Caco-2 (cell line): Measurements from ENCODE around the gene TDRKH. TPM values are rescaled to one million over a fixed set of nuclear protein-coding genes. Genes with fewer than 3 reads are reported as not detected.

Experiments
- BruUV-seq: library from RNA; stranded (reverse); fragments of 400-500 nt; replicated peaks from 2 replicates; lab custom pipeline; 2021; lab: Mats Ljungman, UMichigan
- CTCF ChIA-PET: fragments of 300-600 bp; sonication (Branson Sonifier 250); formaldehyde crosslinking; loops from one replicate; lab custom pipeline; 2022; ENCODE audit warnings: antibody characterized with exemption; lab: Charles Lee
- POLR2A ChIA-PET: fragments of 300-600 bp; sonication (Branson Sonifier 250); formaldehyde crosslinking; loops from one replicate; lab custom pipeline; 2022; ENCODE audit warnings: antibody characterized with exemption; lab: Charles Lee
- DNase-seq, 2 experiments: peaks; one replicate each; pipeline versions ENCODE4 v3.0.0 to v3.0.0-alpha.2; 2020 to 2022
- H3K27me3 ChIP-seq: replicated peaks from 2 replicates; pipeline ENCODE4 v1.6.0; 2011; ENCODE audit warnings: low read length; ENCODE audit not compliant: control insufficient read depth, insufficient read depth
- H3K36me3 ChIP-seq: 2 replicates; pipeline ENCODE4 v1.5.1; 2011; ENCODE audit warnings: low read length; ENCODE audit not compliant: control insufficient read depth, insufficient read depth
- H3K4me1 ChIP-seq: fragments of 250-450 bp; sonication (Bioruptor Pico); 2 replicates; pipeline ENCODE4 v1.5.1; 2020; ENCODE audit warnings: mild to moderate bottlenecking
- H3K4me3 ChIP-seq: 2 replicates; pipeline ENCODE4 v1.5.1; 2011; ENCODE audit warnings: low read depth, mild to moderate bottlenecking, control low read depth, low read length
- H3K9me3 ChIP-seq: fragments of 250-450 bp; sonication (Bioruptor Pico); 2 replicates; pipeline ENCODE4 v1.5.1; 2020; ENCODE audit warnings: mild to moderate bottlenecking, moderate library complexity
- H3K27ac Mint-ChIP-seq: one replicate; pipeline ENCODE4 v1.8.0; 2022; ENCODE audit warnings: mixed read lengths; ENCODE audit not compliant: unreplicated experiment
- H3K27me3 Mint-ChIP-seq: one replicate; pipeline ENCODE4 v1.8.0; 2022; ENCODE audit warnings: mixed read lengths; ENCODE audit not compliant: insufficient read depth, unreplicated experiment
- H3K36me3 Mint-ChIP-seq: one replicate; pipeline ENCODE4 v1.8.0; 2022; ENCODE audit warnings: mild to moderate bottlenecking, mixed read lengths; ENCODE audit not compliant: insufficient read depth, unreplicated experiment
- H3K4me1 Mint-ChIP-seq: one replicate; pipeline ENCODE4 v1.8.0; 2022; ENCODE audit warnings: low read depth, mixed read lengths; ENCODE audit not compliant: unreplicated experiment
- H3K4me3 Mint-ChIP-seq: one replicate; pipeline ENCODE4 v1.8.0; 2022; ENCODE audit warnings: mild to moderate bottlenecking, moderate library complexity, mixed read lengths; ENCODE audit not compliant: unreplicated experiment
- H3K9me3 Mint-ChIP-seq: one replicate; pipeline ENCODE4 v1.8.0; 2022; ENCODE audit warnings: mixed read lengths; ENCODE audit not compliant: unreplicated experiment
- intact Hi-C: fragments of 100-400 bp; cut with micrococcal nuclease; formaldehyde crosslinking; loops from one replicate; pipeline ENCODE4 v1.10.0; 2022; ENCODE audit not compliant: unreplicated experiment
- total RNA-seq: library from RNA; stranded (reverse); gene quantifications from 2 replicates; pipeline ENCODE4 v1.2.3, GENCODE V29; 2022
- TF ChIP-seq, protein P1 (sequence below), 2 experiments: fragments of 200-600 bp in 1 of 2; IDR thresholded peaks; 1 replicate in 1 of 2; 2 replicates in 1 of 2; pipeline versions ENCODE4 v1.5.1 to v1.8.0; 2011 to 2022; ENCODE audit warnings: antibody characterized with exemption in 1 of 2, control low read depth in 1 of 2, inconsistent platforms in 1 of 2, low read depth in 1 of 2, low read length in 1 of 2, mild to moderate bottlenecking in 1 of 2, moderate library complexity in 1 of 2; ENCODE audit not compliant: insufficient read depth in 1 of 2, severe bottlenecking in 1 of 2, unreplicated experiment in 1 of 2

The TDRKH gene
- total RNA-seq, 1 experiment from 2014 or later = 15.0 TPM

DNA sequence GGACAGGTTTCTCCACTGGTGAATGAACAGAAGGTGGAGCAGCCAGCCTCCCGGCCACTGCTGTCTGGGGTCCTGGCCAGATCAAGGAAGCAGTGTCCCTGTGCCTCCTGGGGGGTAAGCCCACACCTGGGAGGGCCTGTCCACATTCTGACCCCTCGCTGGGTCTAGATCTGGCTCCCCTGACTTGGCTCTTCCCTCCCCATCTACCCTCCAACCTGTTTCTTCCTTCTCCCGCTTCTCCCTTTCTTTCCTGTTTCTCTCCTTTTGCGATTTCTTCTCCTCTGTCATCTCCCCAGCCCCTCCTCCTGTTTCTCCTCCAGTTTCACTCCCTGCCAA is 40.9 kb upstream of the TDRKH start:
- H3K4me3 ChIP-seq = no peak overlapping the region
- Mint-ChIP-seq H3K9me3 (no peaks in the 10 kb centered on the region), H3K4me1 (peaks cover 19% of the 10 kb centered on the region)

DNA sequence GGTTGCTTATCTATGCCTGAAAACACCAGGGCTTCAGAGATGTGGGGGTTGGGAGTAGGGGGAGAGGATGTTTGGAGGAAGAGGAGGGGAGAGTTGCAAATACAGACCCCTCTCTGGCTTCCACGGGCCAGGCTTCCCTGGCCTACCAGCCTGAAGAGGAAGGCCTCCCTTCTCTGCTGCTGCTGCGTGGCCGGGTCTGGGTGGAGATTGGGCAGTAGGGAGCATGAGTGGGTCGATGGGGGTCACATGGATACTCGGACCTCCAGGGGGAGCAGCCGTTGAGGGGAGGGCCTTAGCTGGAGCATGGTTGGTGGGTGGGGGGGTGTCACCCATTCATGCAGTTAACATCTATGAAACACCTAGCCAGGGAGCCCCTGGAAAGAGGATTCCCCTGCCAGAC is 39.8 kb upstream of the TDRKH start:
- Mint-ChIP-seq H3K4me3 (no peak overlapping the region), H3K36me3 (peaks cover 4% of the 10 kb centered on the region), H3K9me3 (no peaks in the 10 kb centered on the region), H3K4me1 (peaks cover 12% of the 10 kb centered on the region), H3K27me3 (no peaks in the 10 kb centered on the region), H3K27ac (no peak overlapping the region)
- 0 out of 2 replicates have a peak, but pooled peaks cover 1% of the 10 kb centered on the region for H3K4me1 ChIP-seq
- no peaks in the 10 kb centered on the region for H3K27me3 ChIP-seq
- ChIA-PET POLR2A (no interaction called here), CTCF (interaction anchor here (0.6 kb wide), 1 partner anchor 10 kb away, joined by 3 read pairs; no protein-coding TSS in a partner anchor)
- H3K9me3 ChIP-seq = no peaks in the 10 kb centered on the region
- no peaks in the 10 kb centered on the region for H3K36me3 ChIP-seq
- DNase-seq = no peak
- TF ChIP-seq, protein P1, sequence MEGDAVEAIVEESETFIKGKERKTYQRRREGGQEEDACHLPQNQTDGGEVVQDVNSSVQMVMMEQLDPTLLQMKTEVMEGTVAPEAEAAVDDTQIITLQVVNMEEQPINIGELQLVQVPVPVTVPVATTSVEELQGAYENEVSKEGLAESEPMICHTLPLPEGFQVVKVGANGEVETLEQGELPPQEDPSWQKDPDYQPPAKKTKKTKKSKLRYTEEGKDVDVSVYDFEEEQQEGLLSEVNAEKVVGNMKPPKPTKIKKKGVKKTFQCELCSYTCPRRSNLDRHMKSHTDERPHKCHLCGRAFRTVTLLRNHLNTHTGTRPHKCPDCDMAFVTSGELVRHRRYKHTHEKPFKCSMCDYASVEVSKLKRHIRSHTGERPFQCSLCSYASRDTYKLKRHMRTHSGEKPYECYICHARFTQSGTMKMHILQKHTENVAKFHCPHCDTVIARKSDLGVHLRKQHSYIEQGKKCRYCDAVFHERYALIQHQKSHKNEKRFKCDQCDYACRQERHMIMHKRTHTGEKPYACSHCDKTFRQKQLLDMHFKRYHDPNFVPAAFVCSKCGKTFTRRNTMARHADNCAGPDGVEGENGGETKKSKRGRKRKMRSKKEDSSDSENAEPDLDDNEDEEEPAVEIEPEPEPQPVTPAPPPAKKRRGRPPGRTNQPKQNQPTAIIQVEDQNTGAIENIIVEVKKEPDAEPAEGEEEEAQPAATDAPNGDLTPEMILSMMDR (IDR thresholded peaks at IDR 0.05; ENCODE audit: insufficient read depth in 1 of 2, low read depth in 1 of 2, low read length in 1 of 2, severe bottlenecking in 1 of 2, unreplicated experiment in 1 of 2) = no peak
- intact Hi-C loops = no loop called here
- no TSS peak for BruUV-seq
- H3K4me3 ChIP-seq = no peak overlapping the region

More for the DNA sequence above, 40.9 kb upstream of the TDRKH start:
- Histone ChIP-seq H3K36me3 (no peaks in the 10 kb centered on the region), H3K4me1 (peaks cover 13% of the 10 kb centered on the region), H3K9me3 (no peaks in the 10 kb centered on the region), H3K27me3 (no peaks in the 10 kb centered on the region)
- Mint-ChIP-seq H3K27ac (no peak overlapping the region), H3K27me3 (no peaks in the 10 kb centered on the region), H3K36me3 (peaks cover 5% of the 10 kb centered on the region), H3K4me3 (no peak overlapping the region)
- POLR2A ChIA-PET = no interaction called here
- TF ChIP-seq, protein P1 (IDR thresholded peaks at IDR 0.05; ENCODE audit: insufficient read depth in 1 of 2, low read depth in 1 of 2, low read length in 1 of 2, severe bottlenecking in 1 of 2, unreplicated experiment in 1 of 2) = no peak
- no peak for DNase-seq
- CTCF ChIA-PET = no interaction called here
- no TSS peak for BruUV-seq
- intact Hi-C loops = no loop called here

DNA sequence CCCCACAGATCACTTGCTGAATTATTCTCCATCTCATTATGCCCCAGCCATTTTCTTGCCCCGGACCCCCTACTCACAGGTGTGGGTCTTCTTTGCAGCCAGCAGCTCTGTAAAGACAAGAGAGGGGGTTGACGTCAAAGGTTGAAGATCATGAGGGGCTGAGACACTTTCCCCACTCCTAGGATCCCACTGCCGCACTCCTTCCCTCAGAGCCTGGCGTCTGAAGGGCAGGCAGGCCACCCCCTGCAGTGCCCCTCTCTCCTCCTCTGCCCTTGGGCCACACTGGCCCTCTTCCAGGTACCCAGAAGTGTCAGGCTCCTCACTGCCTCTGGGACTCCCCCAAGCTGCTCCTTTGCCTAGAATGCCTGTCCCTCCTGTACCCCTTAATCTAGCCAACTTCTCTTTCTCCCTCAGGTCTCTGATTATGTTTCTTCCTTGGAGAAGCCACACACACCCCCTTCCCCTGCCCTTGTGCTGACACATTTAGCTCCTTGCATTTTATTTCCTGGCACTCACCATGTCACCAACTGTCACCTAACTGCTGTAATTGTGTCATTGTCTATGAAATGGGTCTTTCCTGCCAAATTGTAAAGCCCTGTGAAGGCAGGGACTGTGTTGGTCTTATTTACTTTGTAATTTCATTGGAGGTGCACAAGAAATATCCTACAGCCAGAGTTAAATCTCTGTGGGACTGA is 39.2 kb upstream of the TDRKH start:
- Mint-ChIP-seq H3K36me3 (peaks cover 4% of the 10 kb centered on the region), H3K4me3 (no peak overlapping the region), H3K27me3 (no peaks in the 10 kb centered on the region), H3K27ac (no peak overlapping the region), H3K4me1 (peaks cover 12% of the 10 kb centered on the region), H3K9me3 (no peaks in the 10 kb centered on the region)
- TF ChIP-seq, protein P1 (IDR thresholded peaks at IDR 0.05; ENCODE audit: insufficient read depth in 1 of 2, low read depth in 1 of 2, low read length in 1 of 2, severe bottlenecking in 1 of 2, unreplicated experiment in 1 of 2) = no peak
- Histone ChIP-seq H3K27me3 (no peaks in the 10 kb centered on the region; the same call in 1 of the 2 replicates), H3K4me1 (no peaks in the 10 kb centered on the region), H3K4me3 (no peak overlapping the region), H3K36me3 (no peaks in the 10 kb centered on the region), H3K9me3 (no peaks in the 10 kb centered on the region)
- no TSS peak for BruUV-seq
- intact Hi-C loops = no loop called here
- POLR2A ChIA-PET = interaction anchor here (0.5 kb wide), 1 partner anchor 345 kb away, joined by 3 read pairs; no protein-coding TSS in a partner anchor
- CTCF ChIA-PET = no interaction called here
- DNase-seq = no peak
